Measurements from ENCODE around the gene IFT81.

- TF ChIP-seq ZBTB26 (tag by site-specific recombination; optimal IDR thresholded peaks at IDR 0.05): no peak
- no peak for TF ChIP-seq CTCF (tag by site-specific recombination; IDR thresholded peaks at IDR 0.05)
- no peak for TF ChIP-seq ZNF654 (tag by site-specific recombination; IDR thresholded peaks at IDR 0.05; ENCODE audit: low read depth)
Observed at GRCh38 chr12:110084314-110085015, 39.7 kb upstream of the IFT81 start.
